HG03108 (cell line): ENCODE data around the gene ELMO1.
"Not testable (repeated sequence)": the region's sequence is repeated elsewhere in the genome, so short reads cannot be mapped to it uniquely, and the experiment has no call there.

Experiments
- ATAC-seq: cut with Tn5 transposase; IDR thresholded peaks from one replicate; pipeline ENCODE4 v1.9.1; 2021; ENCODE audit warnings: moderate library complexity; ENCODE audit not compliant: unreplicated experiment

The ELMO1 gene

GRCh38 chr7:36995776-36996175 lies 452.9 kb downstream of the ELMO1 start:
- no peak for ATAC-seq

- no peak for ATAC-seq
These were observed 454.1 kb downstream of the ELMO1 start for GRCh38 chr7:36994456-36995112.

- ATAC-seq = no peak
These were observed 461.5 kb downstream of the ELMO1 start for GRCh38 chr7:36986948-36987724.

- ATAC-seq = no peak
These were observed 462.1 kb downstream of the ELMO1 start for GRCh38 chr7:36986511-36986933.

- ATAC-seq = no peak
These were observed 462.7 kb downstream of the ELMO1 start for GRCh38 chr7:36985866-36986400.

- no peak for ATAC-seq
These were observed 463.3 kb downstream of the ELMO1 start for GRCh38 chr7:36985316-36985715.

- no peak for ATAC-seq
These were observed 463.9 kb downstream of the ELMO1 start for GRCh38 chr7:36984710-36985312.

- no peak for ATAC-seq
These were observed 464.6 kb downstream of the ELMO1 start for GRCh38 chr7:36984041-36984521.

GRCh38 chr7:36982766-36983165 lies 465.9 kb downstream of the ELMO1 start:
- no peak for ATAC-seq

GRCh38 chr7:36979810-36980248 lies 468.8 kb downstream of the ELMO1 start:
- ATAC-seq = no peak

- ATAC-seq = no peak
These were observed 470.2 kb downstream of the ELMO1 start for GRCh38 chr7:36978461-36978860.

- ATAC-seq = no peak
These were observed 470.8 kb downstream of the ELMO1 start for GRCh38 chr7:36977878-36978277.

GRCh38 chr7:36973534-36973933 lies 475.1 kb downstream of the ELMO1 start:
- not testable (repeated sequence) for ATAC-seq

GRCh38 chr7:36972140-36972518 lies 476.5 kb downstream of the ELMO1 start:
- no peak for ATAC-seq

GRCh38 chr7:36971515-36972139 lies 477.0 kb downstream of the ELMO1 start:
- ATAC-seq = no peak

GRCh38 chr7:36970551-36971514 lies 477.8 kb downstream of the ELMO1 start:
- no peak for ATAC-seq

- no peak for ATAC-seq
These were observed 479.3 kb downstream of the ELMO1 start for GRCh38 chr7:36969376-36969775.

GRCh38 chr7:36967387-36967786 lies 481.3 kb downstream of the ELMO1 start:
- ATAC-seq = no peak

GRCh38 chr7:36966636-36967035 lies 482.0 kb downstream of the ELMO1 start:
- no peak for ATAC-seq

- no peak for ATAC-seq
These were observed 482.6 kb downstream of the ELMO1 start for GRCh38 chr7:36966039-36966438.
